Pons (tissue), 1 donor: ENCODE measurements around the gene ZDHHC5.

Experiments
- DNase-seq: peaks from one replicate; pipeline ENCODE4 v3.0.0-alpha.2; 2016; ENCODE audit warnings: low spot score

ZDHHC5 gene

GRCh38 chr11:57667736-57668433 is at the start of gene ZDHHC5:
Gene ZDHHC5 (plus strand): TSS chr11:57668114. CDS start chr11:57673091, 4,977 bp downstream.
- peak; percentile 99 for DNase-seq

GRCh38 chr11:57618438-57618837 is 49.5 kb upstream of the ZDHHC5 start:
- DNase-seq, result no peak

GRCh38 chr11:57619331-57619730 is 48.6 kb upstream of the ZDHHC5 start:
- no peak for DNase-seq

GRCh38 chr11:57620467-57620866 is 47.4 kb upstream of the ZDHHC5 start:
- DNase-seq, result no peak

- DNase-seq, result no peak
These were observed 45.7 kb upstream of the ZDHHC5 start for GRCh38 chr11:57622263-57622662.

GRCh38 chr11:57624864-57625263 is 43.0 kb upstream of the ZDHHC5 start:
- no peak for DNase-seq

- DNase-seq, result no peak
These were observed 41.0 kb upstream of the ZDHHC5 start for GRCh38 chr11:57626895-57627294.

- DNase-seq, result no peak
These were observed 37.7 kb upstream of the ZDHHC5 start for GRCh38 chr11:57630171-57630570.

- DNase-seq, result no peak
These were observed 35.8 kb upstream of the ZDHHC5 start for GRCh38 chr11:57632116-57632515.

- no peak for DNase-seq
These were observed 34.4 kb upstream of the ZDHHC5 start for GRCh38 chr11:57633394-57634070.

- DNase-seq, result no peak
These were observed 33.6 kb upstream of the ZDHHC5 start for GRCh38 chr11:57634311-57634710.

GRCh38 chr11:57635246-57635645 is 32.7 kb upstream of the ZDHHC5 start:
- no peak for DNase-seq

- DNase-seq, result no peak
These were observed 30.3 kb upstream of the ZDHHC5 start for GRCh38 chr11:57637626-57638004.

- DNase-seq, result peak; percentile 42
These were observed 29.7 kb upstream of the ZDHHC5 start for GRCh38 chr11:57638005-57638781.

GRCh38 chr11:57638811-57639320 is 29.0 kb upstream of the ZDHHC5 start:
- no peak for DNase-seq

GRCh38 chr11:57639321-57640067 is 28.4 kb upstream of the ZDHHC5 start:
- no peak for DNase-seq

- no peak for DNase-seq
These were observed 27.7 kb upstream of the ZDHHC5 start for GRCh38 chr11:57640068-57640800.

GRCh38 chr11:57641011-57641807 is 26.7 kb upstream of the ZDHHC5 start:
- peak; percentile 54 for DNase-seq

GRCh38 chr11:57643802-57644201 is 24.1 kb upstream of the ZDHHC5 start:
- DNase-seq, result no peak
